Erythroblast (primary cell): ENCODE measurements around the gene WASHC1.
"Not testable (repeated sequence)": the region's sequence is repeated elsewhere in the genome, so short reads cannot be mapped to it uniquely, and the experiment has no call there.

Experiments used
- DNase-seq, 2 experiments: peaks; one replicate each; lab custom pipeline; 2025; lab: John Stamatoyannopoulos, UW

The WASHC1 gene

GRCh38 chr9:14129-14809 lies 15.0 kb downstream of the WASHC1 start:
- DNase-seq, result not testable (repeated sequence)

- DNase-seq, result not testable (repeated sequence)
Measured at GRCh38 chr9:11206-11605, 18.1 kb downstream of the WASHC1 start.

GRCh38 chr9:10653-11053 lies 18.6 kb downstream of the WASHC1 start:
- not testable (repeated sequence) for DNase-seq

GRCh38 chr9:10207-10606 lies 19.0 kb downstream of the WASHC1 start:
- not testable (repeated sequence) for DNase-seq
